HEK293 (cell line): ENCODE results near the gene CD151.

ENCODE experiments used
- CTCF ChIA-PET: fragments of 350-600 bp; formaldehyde crosslinking; extraction: SDS; loops from one replicate; lab custom pipeline; 2021; ENCODE audit warnings: antibody characterized with exemption; lab: Yijun Ruan, JAX
- POLR2A ChIA-PET: fragments of 300-600 bp; formaldehyde crosslinking; extraction: SDS; loops from one replicate; lab custom pipeline; 2020; ENCODE audit warnings: antibody characterized with exemption, inconsistent platforms; lab: Yijun Ruan, JAX
- H3K27ac ChIP-seq: fragments of 200-500 bp; sonication (Bioruptor generic); 2 replicates; pipeline ENCODE4 v1.5.1; 2014; ENCODE audit warnings: low read depth, low read length, control low read depth, inconsistent platforms; ENCODE audit errors: extremely low read depth
- H3K36me3 ChIP-seq, 2 experiments: fragments of 200-500 bp in 1 of 2; sonication (Bioruptor generic) in 1 of 2; 1 replicate in 1 of 2; 2 replicates in 1 of 2; pipeline ENCODE4 v1.5.1; 2014 to 2017; ENCODE audit warnings: inconsistent platforms in 2 of 2, low read length in 2 of 2; ENCODE audit not compliant: control insufficient read depth in 2 of 2, insufficient read depth in 1 of 2
- H3K4me1 ChIP-seq: fragments of 200-500 bp; sonication (Bioruptor generic); 2 replicates; pipeline ENCODE4 v1.5.1; 2014; ENCODE audit warnings: mild to moderate bottlenecking, low read length, inconsistent platforms; ENCODE audit not compliant: control insufficient read depth, insufficient read depth
- H3K4me3 ChIP-seq: 2 replicates; pipeline ENCODE4 v1.5.1; 2011; ENCODE audit warnings: low read depth, mild to moderate bottlenecking, control low read depth, low read length, moderate library complexity
- H3K9me3 ChIP-seq: fragments of 200-500 bp; sonication (Bioruptor generic); 2 replicates; pipeline ENCODE4 v1.5.1; 2014; ENCODE audit warnings: low read depth, low read length, inconsistent platforms; ENCODE audit not compliant: control insufficient read depth, insufficient read depth
- CTCF ChIP-seq: fragments of 450-650 bp; formaldehyde crosslinking; IDR thresholded peaks from 2 replicates; pipeline ENCODE4 v1.5.1; 2016; ENCODE audit warnings: missing biosample characterization, missing genetic modification characterization
- GLIS1 ChIP-seq: fragments of 450-650 bp; formaldehyde crosslinking; IDR thresholded peaks from 2 replicates; pipeline ENCODE4 v1.5.1; 2016; ENCODE audit warnings: missing biosample characterization, missing genetic modification characterization
- KLF1 ChIP-seq: fragments of 450-650 bp; formaldehyde crosslinking; IDR thresholded peaks from 2 replicates; pipeline ENCODE4 v1.5.1; 2016; ENCODE audit warnings: missing biosample characterization, missing genetic modification characterization
- PBX3 ChIP-seq: sonication (generic); formaldehyde crosslinking; IDR thresholded peaks from 2 replicates; pipeline ENCODE4 v1.8.1; 2022; ENCODE audit warnings: mild to moderate bottlenecking, moderate library complexity, missing genetic modification reagents
- REPIN1 ChIP-seq: fragments of 450-650 bp; formaldehyde crosslinking; IDR thresholded peaks from 2 replicates; pipeline ENCODE4 v1.5.1; 2017; ENCODE audit warnings: missing biosample characterization, missing genetic modification characterization, low read depth
- ZBTB11 ChIP-seq: fragments of 450-650 bp; formaldehyde crosslinking; conservative IDR thresholded peaks from 2 replicates; pipeline ENCODE4 v1.5.1; 2016; ENCODE audit warnings: low read depth, missing biosample characterization, missing genetic modification characterization
- ZNF112 ChIP-seq: fragments of 450-650 bp; formaldehyde crosslinking; IDR thresholded peaks from 2 replicates; pipeline ENCODE4 v1.5.0; 2017; ENCODE audit warnings: missing biosample characterization, missing genetic modification characterization
- ZNF18 ChIP-seq: fragments of 450-650 bp; formaldehyde crosslinking; IDR thresholded peaks from 2 replicates; pipeline ENCODE4 v1.5.1; 2016; ENCODE audit warnings: missing biosample characterization, missing genetic modification characterization
- ZNF362 ChIP-seq: fragments of 450-650 bp; formaldehyde crosslinking; IDR thresholded peaks from 2 replicates; pipeline ENCODE4 v1.5.1; 2016; ENCODE audit warnings: missing biosample characterization, missing genetic modification characterization
- ZNF398 ChIP-seq: fragments of 450-650 bp; formaldehyde crosslinking; IDR thresholded peaks from 2 replicates; pipeline ENCODE4 v1.5.1; 2017; ENCODE audit warnings: missing biosample characterization, missing genetic modification characterization
- ZNF473 ChIP-seq: fragments of 450-650 bp; formaldehyde crosslinking; IDR thresholded peaks from 2 replicates; pipeline ENCODE4 v1.5.1; 2017; ENCODE audit warnings: missing biosample characterization, missing genetic modification characterization
- ZNF530 ChIP-seq: fragments of 450-650 bp; formaldehyde crosslinking; IDR thresholded peaks from 2 replicates; pipeline ENCODE4 v1.5.1; 2016; ENCODE audit warnings: low read depth, missing biosample characterization, missing genetic modification characterization
- ZNF558 ChIP-seq: fragments of 450-650 bp; formaldehyde crosslinking; IDR thresholded peaks from 2 replicates; pipeline ENCODE4 v1.5.1; 2016; ENCODE audit warnings: missing biosample characterization, missing genetic modification characterization
- ZNF621 ChIP-seq: fragments of 450-650 bp; formaldehyde crosslinking; IDR thresholded peaks from 2 replicates; pipeline ENCODE4 v1.5.1; 2017; ENCODE audit warnings: missing biosample characterization, missing genetic modification characterization
- ZNF623 ChIP-seq: fragments of 450-650 bp; formaldehyde crosslinking; IDR thresholded peaks from 2 replicates; pipeline ENCODE4 v1.5.1; 2016; ENCODE audit warnings: missing biosample characterization, missing genetic modification characterization
- ZNF624 ChIP-seq: fragments of 450-650 bp; formaldehyde crosslinking; IDR thresholded peaks from 2 replicates; pipeline ENCODE4 v1.5.1; 2017; ENCODE audit warnings: missing biosample characterization, missing genetic modification characterization
- ZNF658 ChIP-seq: fragments of 450-650 bp; formaldehyde crosslinking; IDR thresholded peaks from 2 replicates; pipeline ENCODE4; 2016; ENCODE audit warnings: missing biosample characterization, missing genetic modification characterization
- ZNF704 ChIP-seq: fragments of 450-650 bp; formaldehyde crosslinking; IDR thresholded peaks from 2 replicates; pipeline ENCODE4 v1.5.1; 2016; ENCODE audit warnings: missing biosample characterization, missing genetic modification characterization
- ZNF76 ChIP-seq: fragments of 450-650 bp; formaldehyde crosslinking; IDR thresholded peaks from 2 replicates; pipeline ENCODE4; 2016; ENCODE audit warnings: low read depth, missing biosample characterization, missing genetic modification characterization, borderline replicate concordance
- ZNF830 ChIP-seq: fragments of 450-650 bp; IDR thresholded peaks from 2 replicates; pipeline ENCODE4 v1.5.0; 2018; ENCODE audit warnings: missing biosample characterization, missing genetic modification characterization, low read depth, mild to moderate bottlenecking, moderate library complexity

Gene CD151

GRCh38 chr11:825366-826226, 7.2 kb upstream of the CD151 start:
- ChIA-PET CTCF (no interaction called here), POLR2A (interaction anchor here (0.6 to 1.0 kb wide), 4 partner anchors 8 to 18 kb away, joined by 3 to 6 read pairs (median 4); partner anchors contain the start of gene TSPAN4)
- Histone ChIP-seq H3K27ac (no peak overlapping the region), H3K4me3 (no peak overlapping the region), H3K4me1 (no peaks in the 10 kb centered on the region), H3K36me3 (peaks cover 0 to 49% of the 10 kb centered on the region in 2 experiments; a peak in 2 of 3 replicates), H3K9me3 (no peaks in the 10 kb centered on the region)
- TF ChIP-seq GLIS1 (tag by site-specific recombination), result peak; percentile 56
- no peak for TF ChIP-seq ZNF621 (tag by site-specific recombination)
- peak; percentile 76 for TF ChIP-seq KLF1 (tag by site-specific recombination)

GRCh38 chr11:826227-826621, 6.5 kb upstream of the CD151 start:
- no peaks in the 10 kb centered on the region for H3K4me1 ChIP-seq
- CTCF ChIA-PET, result no interaction called here
- H3K9me3 ChIP-seq, result no peaks in the 10 kb centered on the region
- TF ChIP-seq ZNF18 (tag by site-specific recombination) (no peak), ZNF624 (tag by site-specific recombination) (no peak), ZNF704 (tag by site-specific recombination) (no peak), ZNF112 (tag by site-specific recombination) (no peak), ZNF558 (tag by site-specific recombination) (no peak), ZNF398 (tag by site-specific recombination) (no peak), REPIN1 (tag by site-specific recombination) (no peak), ZNF362 (no peak), ZNF76 (tag by site-specific recombination) (no peak), CTCF (tag by site-specific recombination) (no peak), ZNF623 (tag by site-specific recombination) (no peak), PBX3 (CRISPR knock-in tag) (no peak), ZNF530 (no peak), ZNF658 (tag by site-specific recombination) (no peak), ZNF473 (tag by site-specific recombination) (no peak), ZBTB11 (no peak), ZNF830 (tag by site-specific recombination) (no peak)
- H3K4me3 ChIP-seq, result no peak overlapping the region
- H3K36me3 ChIP-seq, result peaks cover 0 to 44% of the 10 kb centered on the region in 2 experiments; a peak in 2 of 3 replicates
- no peak overlapping the region for H3K27ac ChIP-seq
- POLR2A ChIA-PET, result interaction anchor here (0.6 to 1.0 kb wide), 3 partner anchors 9 to 17 kb away, joined by 3 to 6 read pairs (median 4); partner anchors contain the start of gene TSPAN4
